ENCODE measurements around the gene LTA4H. TPM values are rescaled to one million over a fixed set of nuclear protein-coding genes. Genes with fewer than 3 reads are reported as not detected.
A peak's percentile ranks its signal among the peaks of the same experiment; 100 is the strongest.

LTA4H gene
- total RNA-seq, 2 experiments from 2014 or later, result 112 TPM

GRCh38 chr12:96029826-96030225, 5.6 kb downstream of the LTA4H start:
- Mint-ChIP-seq H3K36me3 (ENCODE audit: low read depth) (peaks cover 15% of the 10 kb centered on the region), H3K4me1 (ENCODE audit: low read depth) (peaks cover 27% of the 10 kb centered on the region), H3K9me3 (no peaks in the 10 kb centered on the region), H3K4me3 (no peak overlapping the region), H3K27ac (no peak overlapping the region), H3K27me3 (no peaks in the 10 kb centered on the region)
- no peak for DNase-seq
- ChIA-PET CTCF (interaction anchor here (1.1 kb wide), 1 partner anchor 185 kb away, joined by 3 read pairs; no protein-coding TSS in a partner anchor), POLR2A (no interaction called here)
- TF ChIP-seq CTCF (IDR thresholded peaks at IDR 0.05), result no peak
- no peak for ATAC-seq
- intact Hi-C loops (cut with micrococcal nuclease), result no loop called here

- no peak for DNase-seq
- ChIA-PET CTCF (interaction anchor here (1.3 kb wide), 1 partner anchor 488 kb away, joined by 4 read pairs; no protein-coding TSS in a partner anchor), POLR2A (no interaction called here)
- TF ChIP-seq CTCF (IDR thresholded peaks at IDR 0.05), result no peak
- peaks cover 20% of the 10 kb centered on the region for H3K36me3 Mint-ChIP-seq (ENCODE audit: low read depth)
- no peaks in the 10 kb centered on the region for H3K9me3 Mint-ChIP-seq
- intact Hi-C loops (cut with micrococcal nuclease), result no loop called here
- peaks cover 24% of the 10 kb centered on the region for H3K4me1 Mint-ChIP-seq (ENCODE audit: low read depth)
- ATAC-seq, result no peak
- H3K27ac Mint-ChIP-seq, result peak overlapping the region; percentile 7
- H3K4me3 Mint-ChIP-seq, result no peak overlapping the region
- no peaks in the 10 kb centered on the region for H3K27me3 Mint-ChIP-seq
Measured at GRCh38 chr12:96028538-96028937, 6.8 kb downstream of the LTA4H start.

- Mint-ChIP-seq H3K4me3 (no peak overlapping the region), H3K27me3 (no peaks in the 10 kb centered on the region), H3K27ac (no peak overlapping the region), H3K36me3 (ENCODE audit: low read depth) (peaks cover 34% of the 10 kb centered on the region), H3K9me3 (no peaks in the 10 kb centered on the region), H3K4me1 (ENCODE audit: low read depth) (peaks cover 15% of the 10 kb centered on the region)
- ATAC-seq, result no peak
- ChIA-PET CTCF (interaction anchor here (0.6 kb wide), 1 partner anchor 27 kb away, joined by 3 read pairs; no protein-coding TSS in a partner anchor), POLR2A (no interaction called here)
- no peak for DNase-seq
- intact Hi-C loops (cut with micrococcal nuclease), result no loop called here
- TF ChIP-seq CTCF (IDR thresholded peaks at IDR 0.05), result no peak
Measured at GRCh38 chr12:96026331-96026730, 9.1 kb downstream of the LTA4H start.

GRCh38 chr12:96025518-96025917, 9.9 kb downstream of the LTA4H start:
- H3K4me1 Mint-ChIP-seq (ENCODE audit: low read depth), result peaks cover 12% of the 10 kb centered on the region
- no peaks in the 10 kb centered on the region for H3K9me3 Mint-ChIP-seq
- H3K27ac Mint-ChIP-seq, result no peak overlapping the region
- ChIA-PET CTCF (no interaction called here), POLR2A (no interaction called here)
- DNase-seq (no peak), ATAC-seq (no peak)
- H3K27me3 Mint-ChIP-seq, result no peaks in the 10 kb centered on the region
- intact Hi-C loops (cut with micrococcal nuclease), result no loop called here
- H3K4me3 Mint-ChIP-seq, result no peak overlapping the region
- TF ChIP-seq CTCF (IDR thresholded peaks at IDR 0.05), result no peak
- peaks cover 37% of the 10 kb centered on the region for H3K36me3 Mint-ChIP-seq (ENCODE audit: low read depth)

GRCh38 chr12:96020314-96021003, 14.9 kb downstream of the LTA4H start:
- peaks cover 42% of the 10 kb centered on the region for H3K36me3 Mint-ChIP-seq (ENCODE audit: low read depth)
- no peak overlapping the region for H3K27ac Mint-ChIP-seq
- CTCF ChIA-PET, result interaction anchor here (0.9 kb wide), 1 partner anchor 12 kb away, joined by 3 read pairs; no protein-coding TSS in a partner anchor
- no peaks in the 10 kb centered on the region for H3K27me3 Mint-ChIP-seq
- H3K4me1 Mint-ChIP-seq (ENCODE audit: low read depth), result no peaks in the 10 kb centered on the region
- no peak for DNase-seq
- no peak for ATAC-seq
- intact Hi-C loops (cut with micrococcal nuclease), result no loop called here
- no peak for TF ChIP-seq CTCF (IDR thresholded peaks at IDR 0.05)
- POLR2A ChIA-PET, result interaction anchor here (0.6 kb wide), 1 partner anchor 449 kb away, joined by 3 read pairs; no protein-coding TSS in a partner anchor
- H3K4me3 Mint-ChIP-seq, result no peak overlapping the region
- no peaks in the 10 kb centered on the region for H3K9me3 Mint-ChIP-seq

Measured in activated CD8-positive, alpha-beta T cell treated with anti-CD3 and anti-CD28 coated beads for 36 hours (primary cell).